Smooth muscle cell (in vitro differentiated cells): ENCODE measurements around the gene PRRT3. TPM values are rescaled to one million over a fixed set of nuclear protein-coding genes. Genes with fewer than 3 reads are reported as not detected.

Experiments used
- DNase-seq: peaks from one replicate; lab custom pipeline; 2025; ENCODE audit not compliant: unreplicated experiment; lab: John Stamatoyannopoulos, UW
- H2AFZ ChIP-seq: fragments of 200-600 bp; sonication (generic); 2 replicates; pipeline ENCODE4 v1.6.0; 2016; ENCODE audit warnings: antibody characterized with exemption, low read depth, mild to moderate bottlenecking
- H3F3A ChIP-seq: fragments of 200-600 bp; sonication (generic); 2 replicates; pipeline ENCODE4 v1.6.0; 2017; ENCODE audit warnings: antibody characterized with exemption, low read depth
- H3K27ac ChIP-seq: fragments of 200-600 bp; sonication (generic); 2 replicates; pipeline ENCODE4 v1.5.1; 2016; ENCODE audit warnings: low read depth, mild to moderate bottlenecking
- H3K27me3 ChIP-seq: fragments of 200-600 bp; sonication (generic); 2 replicates; pipeline ENCODE4 v1.6.1; 2016; ENCODE audit warnings: low read depth, mild to moderate bottlenecking
- H3K36me3 ChIP-seq: fragments of 200-600 bp; sonication (generic); 2 replicates; pipeline ENCODE4 v1.5.1; 2016; ENCODE audit warnings: low read depth
- H3K4me1 ChIP-seq: fragments of 200-600 bp; sonication (generic); 2 replicates; pipeline ENCODE4 v1.5.1; 2016; ENCODE audit warnings: low read depth
- H3K4me2 ChIP-seq: fragments of 200-600 bp; sonication (generic); 2 replicates; pipeline ENCODE4 v1.6.0; 2016; ENCODE audit warnings: mild to moderate bottlenecking
- H3K4me3 ChIP-seq: fragments of 200-600 bp; sonication (generic); 2 replicates; pipeline ENCODE4 v1.5.1; 2016; ENCODE audit warnings: mild to moderate bottlenecking
- H3K79me2 ChIP-seq: fragments of 200-600 bp; sonication (generic); 2 replicates; pipeline ENCODE4 v1.6.0; 2016; ENCODE audit warnings: low read depth, mild to moderate bottlenecking
- H3K9ac ChIP-seq: fragments of 200-600 bp; sonication (generic); 2 replicates; pipeline ENCODE4 v1.6.0; 2016; ENCODE audit warnings: low read depth
- H3K9me3 ChIP-seq: fragments of 200-600 bp; sonication (generic); replicated peaks from 2 replicates; pipeline ENCODE4 v1.5.1; 2016; ENCODE audit warnings: low read depth
- H4K20me1 ChIP-seq: fragments of 200-600 bp; sonication (generic); 2 replicates; pipeline ENCODE4 v1.6.0; 2016; ENCODE audit warnings: low read depth
- WGBS: methylation state at CpG from one replicate; pipeline ENCODE4 v1.1.7; 2016; ENCODE audit warnings: low lambda C conversion rate; 5-methylcytosine and 5-hydroxymethylcytosine counted together
- polyA plus RNA-seq: library from polyadenylated mRNA; unstranded; fragments of >200 nt; fragmentation: Nextera tagmentation; extraction: Ambion mirVana; gene quantifications from 2 replicates; pipeline ENCODE4 v1.2.1, GENCODE V29; 2016
- total RNA-seq: library from RNA; depleted of rRNA; stranded (reverse); fragments of >200 nt; gene quantifications from 2 replicates; pipeline ENCODE4 v1.2.3, GENCODE V29; 2014
- TF ChIP-seq, protein P1 (sequence below): fragments of 200-600 bp; sonication (generic); IDR thresholded peaks from 2 replicates; pipeline ENCODE4 v1.5.1; 2017; ENCODE audit warnings: borderline replicate concordance, mild to moderate bottlenecking, antibody characterized with exemption; ENCODE audit not compliant: insufficient read depth, poor library complexity, severe bottlenecking

The PRRT3 gene
- total and polyA plus RNA-seq, 2 experiments from 2014 or later, result 1.3 to 2.4 TPM

DNA sequence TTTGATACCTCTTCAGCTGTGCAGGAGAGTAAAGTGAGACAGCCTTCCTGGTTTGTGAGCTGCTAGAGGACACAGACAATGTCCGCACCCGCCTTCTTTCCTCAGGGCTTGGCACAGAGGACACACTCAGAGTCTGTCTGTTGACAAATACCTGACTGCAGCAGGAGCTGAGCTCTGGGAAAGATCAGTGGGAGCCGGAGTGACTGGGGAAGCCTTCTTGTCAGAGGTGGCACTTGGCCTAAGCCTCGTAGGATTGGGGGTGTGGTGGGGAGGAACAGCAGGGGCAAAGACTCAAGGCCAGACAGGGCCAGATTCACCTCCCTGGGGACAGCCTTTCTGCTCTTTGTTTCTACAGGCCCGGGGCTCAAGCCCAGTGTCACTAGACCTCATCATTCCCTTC, 38.6 kb downstream of the PRRT3 start:
- H3K9me3 ChIP-seq, result no peaks in the 10 kb centered on the region
- H3K4me1 ChIP-seq, result peaks cover 16% of the 10 kb centered on the region
- no peaks in the 10 kb centered on the region for H4K20me1 ChIP-seq
- H3K27me3 ChIP-seq, result no peaks in the 10 kb centered on the region
- H3K9ac ChIP-seq, result no peak overlapping the region
- H3F3A ChIP-seq, result no peaks in the 10 kb centered on the region
- 95% methylated on average over 5 of the region's 5 CpGs for WGBS
- H3K27ac ChIP-seq, result no peak overlapping the region
- no peak overlapping the region for H2AFZ ChIP-seq
- H3K4me2 ChIP-seq, result no peak overlapping the region
- H3K36me3 ChIP-seq, result no peaks in the 10 kb centered on the region
- no peaks in the 10 kb centered on the region for H3K79me2 ChIP-seq
- TF ChIP-seq, protein P1, sequence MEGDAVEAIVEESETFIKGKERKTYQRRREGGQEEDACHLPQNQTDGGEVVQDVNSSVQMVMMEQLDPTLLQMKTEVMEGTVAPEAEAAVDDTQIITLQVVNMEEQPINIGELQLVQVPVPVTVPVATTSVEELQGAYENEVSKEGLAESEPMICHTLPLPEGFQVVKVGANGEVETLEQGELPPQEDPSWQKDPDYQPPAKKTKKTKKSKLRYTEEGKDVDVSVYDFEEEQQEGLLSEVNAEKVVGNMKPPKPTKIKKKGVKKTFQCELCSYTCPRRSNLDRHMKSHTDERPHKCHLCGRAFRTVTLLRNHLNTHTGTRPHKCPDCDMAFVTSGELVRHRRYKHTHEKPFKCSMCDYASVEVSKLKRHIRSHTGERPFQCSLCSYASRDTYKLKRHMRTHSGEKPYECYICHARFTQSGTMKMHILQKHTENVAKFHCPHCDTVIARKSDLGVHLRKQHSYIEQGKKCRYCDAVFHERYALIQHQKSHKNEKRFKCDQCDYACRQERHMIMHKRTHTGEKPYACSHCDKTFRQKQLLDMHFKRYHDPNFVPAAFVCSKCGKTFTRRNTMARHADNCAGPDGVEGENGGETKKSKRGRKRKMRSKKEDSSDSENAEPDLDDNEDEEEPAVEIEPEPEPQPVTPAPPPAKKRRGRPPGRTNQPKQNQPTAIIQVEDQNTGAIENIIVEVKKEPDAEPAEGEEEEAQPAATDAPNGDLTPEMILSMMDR, result no peak
- H3K4me3 ChIP-seq, result no peak overlapping the region
- DNase-seq, result no peak

DNA sequence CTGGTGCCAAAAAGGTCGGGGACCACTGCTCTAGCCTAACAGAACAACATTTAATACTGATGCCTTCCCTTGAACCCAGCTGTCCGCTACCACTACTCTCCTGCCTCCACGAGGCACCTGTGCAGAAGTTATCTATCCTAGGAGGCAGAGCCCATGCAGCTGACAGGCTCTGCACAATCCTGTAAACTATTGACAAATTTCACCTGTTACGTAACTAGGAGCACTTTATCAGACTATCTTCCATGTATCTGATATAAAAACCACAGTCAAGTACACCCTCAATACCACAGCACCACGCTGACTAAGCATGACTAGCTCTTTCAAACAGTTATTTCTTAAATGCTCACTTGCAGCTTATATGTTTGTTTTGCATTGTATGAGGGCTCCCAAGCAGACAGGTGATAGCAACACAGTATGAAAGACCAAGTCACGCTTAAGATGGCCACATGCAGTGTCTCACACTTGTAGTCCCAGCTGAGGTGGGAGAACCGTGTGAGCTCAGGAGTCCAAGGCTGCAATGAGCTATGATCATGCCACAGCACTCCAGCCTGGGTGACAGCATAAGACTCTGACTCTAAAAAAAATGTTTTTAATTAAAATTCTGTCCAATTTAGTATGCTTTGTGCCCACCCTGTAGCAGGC, 39.8 kb downstream of the PRRT3 start:
- Histone ChIP-seq H4K20me1 (no peaks in the 10 kb centered on the region), H3K79me2 (no peaks in the 10 kb centered on the region), H3F3A (no peaks in the 10 kb centered on the region), H3K4me1 (peaks cover 16% of the 10 kb centered on the region), H3K9ac (no peak overlapping the region), H3K36me3 (no peaks in the 10 kb centered on the region), H3K4me3 (no peak overlapping the region), H3K27ac (no peak overlapping the region), H3K27me3 (no peaks in the 10 kb centered on the region), H3K9me3 (no peaks in the 10 kb centered on the region), H3K4me2 (no peak overlapping the region), H2AFZ (no peak overlapping the region)
- 92% methylated on average over 7 of the region's 7 CpGs for WGBS
- TF ChIP-seq, protein P1, result no peak
- DNase-seq, result no peak

DNA sequence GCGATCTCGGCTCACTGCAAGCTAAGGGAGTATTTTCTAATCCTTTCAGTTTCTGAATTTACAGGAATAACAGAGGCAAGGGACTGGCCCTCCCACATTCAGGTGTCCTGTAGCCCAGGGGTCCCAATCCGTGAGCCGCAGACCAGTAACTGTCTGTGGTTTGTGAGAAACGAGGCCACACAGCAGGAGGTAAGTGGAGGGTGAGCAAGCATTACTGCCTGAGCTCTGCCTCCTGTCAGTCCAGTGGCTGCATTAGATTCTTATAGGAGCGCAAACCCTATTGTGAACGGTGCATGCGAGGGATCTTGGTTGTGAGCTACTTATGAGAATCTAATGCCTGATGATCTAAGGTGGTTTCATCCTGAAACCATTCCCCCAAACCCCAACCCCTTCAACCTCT, 40.3 kb downstream of the PRRT3 start:
- TF ChIP-seq, protein P1, result no peak
- 84% methylated on average over 8 of the region's 8 CpGs for WGBS
- peaks cover 16% of the 10 kb centered on the region for H3K4me1 ChIP-seq
- H2AFZ ChIP-seq, result no peak overlapping the region
- no peaks in the 10 kb centered on the region for H3K36me3 ChIP-seq
- H3F3A ChIP-seq, result no peaks in the 10 kb centered on the region
- no peak overlapping the region for H3K9ac ChIP-seq
- no peak for DNase-seq
- no peak overlapping the region for H3K27ac ChIP-seq
- H3K9me3 ChIP-seq, result no peaks in the 10 kb centered on the region
- H4K20me1 ChIP-seq, result no peaks in the 10 kb centered on the region
- no peaks in the 10 kb centered on the region for H3K79me2 ChIP-seq
- no peak overlapping the region for H3K4me3 ChIP-seq
- no peaks in the 10 kb centered on the region for H3K27me3 ChIP-seq
- H3K4me2 ChIP-seq, result no peak overlapping the region
